ENCODE results near the gene PBX2.

DNA sequence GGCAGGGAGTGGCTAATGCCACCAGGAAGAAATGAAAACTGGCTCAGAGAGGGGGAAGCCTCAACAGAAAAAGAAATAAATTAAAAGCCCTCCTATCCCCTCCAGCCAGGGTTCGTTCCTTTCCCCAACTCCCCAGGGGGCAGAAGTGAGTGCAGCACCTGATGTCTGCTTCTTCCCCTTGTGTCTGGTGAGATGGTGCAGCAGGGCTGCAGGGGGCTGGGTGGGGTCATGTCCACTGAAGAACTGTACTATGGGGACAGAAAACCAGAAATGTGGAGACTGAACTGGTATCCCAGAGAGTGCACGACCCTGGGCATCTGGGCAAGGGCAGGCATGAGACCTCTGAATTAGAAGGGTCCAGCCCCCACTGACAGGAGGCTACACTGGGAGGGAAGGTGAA is 21.7 kb downstream of the PBX2 start:
- TF ChIP-seq, protein P1, sequence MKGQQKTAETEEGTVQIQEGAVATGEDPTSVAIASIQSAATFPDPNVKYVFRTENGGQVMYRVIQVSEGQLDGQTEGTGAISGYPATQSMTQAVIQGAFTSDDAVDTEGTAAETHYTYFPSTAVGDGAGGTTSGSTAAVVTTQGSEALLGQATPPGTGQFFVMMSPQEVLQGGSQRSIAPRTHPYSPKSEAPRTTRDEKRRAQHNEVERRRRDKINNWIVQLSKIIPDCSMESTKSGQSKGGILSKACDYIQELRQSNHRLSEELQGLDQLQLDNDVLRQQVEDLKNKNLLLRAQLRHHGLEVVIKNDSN (CRISPR knock-in tag; IDR thresholded peaks at IDR 0.05), result no peak
- no peak for TF ChIP-seq SOX15 (CRISPR knock-in tag; IDR thresholded peaks at IDR 0.05)
- TF ChIP-seq, protein P2, sequence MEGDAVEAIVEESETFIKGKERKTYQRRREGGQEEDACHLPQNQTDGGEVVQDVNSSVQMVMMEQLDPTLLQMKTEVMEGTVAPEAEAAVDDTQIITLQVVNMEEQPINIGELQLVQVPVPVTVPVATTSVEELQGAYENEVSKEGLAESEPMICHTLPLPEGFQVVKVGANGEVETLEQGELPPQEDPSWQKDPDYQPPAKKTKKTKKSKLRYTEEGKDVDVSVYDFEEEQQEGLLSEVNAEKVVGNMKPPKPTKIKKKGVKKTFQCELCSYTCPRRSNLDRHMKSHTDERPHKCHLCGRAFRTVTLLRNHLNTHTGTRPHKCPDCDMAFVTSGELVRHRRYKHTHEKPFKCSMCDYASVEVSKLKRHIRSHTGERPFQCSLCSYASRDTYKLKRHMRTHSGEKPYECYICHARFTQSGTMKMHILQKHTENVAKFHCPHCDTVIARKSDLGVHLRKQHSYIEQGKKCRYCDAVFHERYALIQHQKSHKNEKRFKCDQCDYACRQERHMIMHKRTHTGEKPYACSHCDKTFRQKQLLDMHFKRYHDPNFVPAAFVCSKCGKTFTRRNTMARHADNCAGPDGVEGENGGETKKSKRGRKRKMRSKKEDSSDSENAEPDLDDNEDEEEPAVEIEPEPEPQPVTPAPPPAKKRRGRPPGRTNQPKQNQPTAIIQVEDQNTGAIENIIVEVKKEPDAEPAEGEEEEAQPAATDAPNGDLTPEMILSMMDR (IDR thresholded peaks at IDR 0.05), result no peak
